SJCRH30 (cell line): ENCODE data around the gene KRTCAP3. TPM values are rescaled to one million over a fixed set of nuclear protein-coding genes. Genes with fewer than 3 reads are reported as not detected.

ENCODE experiments used
- DNase-seq, 2 experiments: peaks; one replicate each; pipeline ENCODE4 v3.0.0-alpha.2; 2015 to 2020
- H3K27ac ChIP-seq: fragments of 250-450 bp; sonication (Bioruptor Pico); 2 replicates; pipeline ENCODE4 v1.5.1; 2020; ENCODE audit warnings: mild to moderate bottlenecking, moderate library complexity
- H3K27me3 ChIP-seq: fragments of 250-450 bp; sonication (Bioruptor Pico); 2 replicates; pipeline ENCODE4 v1.5.1; 2020; ENCODE audit warnings: mild to moderate bottlenecking, moderate library complexity
- H3K36me3 ChIP-seq: fragments of 250-450 bp; sonication (Bioruptor Pico); 2 replicates; pipeline ENCODE4 v1.5.1; 2020; ENCODE audit warnings: mild to moderate bottlenecking, moderate library complexity
- H3K4me1 ChIP-seq: fragments of 250-450 bp; sonication (Bioruptor Pico); 2 replicates; pipeline ENCODE4 v1.5.1; 2020; ENCODE audit warnings: mild to moderate bottlenecking, moderate library complexity
- H3K4me3 ChIP-seq: fragments of 250-450 bp; sonication (Bioruptor Pico); 2 replicates; pipeline ENCODE4 v1.5.1; 2020; ENCODE audit warnings: mild to moderate bottlenecking, moderate library complexity
- H3K9me3 ChIP-seq: fragments of 250-450 bp; sonication (Bioruptor Pico); replicated peaks from 2 replicates; pipeline ENCODE4 v1.5.1; 2020; ENCODE audit warnings: mild to moderate bottlenecking, moderate library complexity
- total RNA-seq: library from RNA; depleted of rRNA; stranded (reverse); fragments of >200 nt; shearing (Covaris generic); gene quantifications from 2 replicates; pipeline ENCODE4 v1.2.3, GENCODE V29; 2014; rRNA removed

The KRTCAP3 gene
- total RNA-seq, 1 experiment from 2014 or later: 0.24 TPM

DNA sequence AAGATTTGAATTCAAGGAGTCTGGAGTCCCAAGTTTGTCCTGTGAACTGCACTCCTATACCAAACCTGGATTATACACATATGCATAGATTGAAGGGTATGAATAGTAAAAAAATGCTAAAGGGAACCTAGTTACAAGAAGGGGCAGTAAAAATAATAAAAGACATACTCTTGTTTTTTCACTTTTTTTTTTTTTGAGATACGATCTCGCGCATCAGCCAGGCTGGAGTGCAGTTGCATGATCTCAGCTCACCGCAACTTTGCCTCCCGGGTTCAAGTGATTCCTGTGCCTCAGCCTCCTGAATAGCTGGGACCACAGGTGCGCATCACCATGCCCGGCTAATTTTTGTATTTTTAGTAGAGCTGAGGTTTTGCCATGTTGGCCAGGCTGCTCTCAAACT lies 22.3 kb downstream of the KRTCAP3 start:
- no peaks in the 10 kb centered on the region for H3K4me1 ChIP-seq
- no peaks in the 10 kb centered on the region; the same call in 1 of the 2 replicates for H3K27me3 ChIP-seq
- DNase-seq: no peak
- no peak overlapping the region for H3K27ac ChIP-seq
- no peak overlapping the region for H3K4me3 ChIP-seq
- no peaks in the 10 kb centered on the region for H3K9me3 ChIP-seq
- H3K36me3 ChIP-seq: no peaks in the 10 kb centered on the region

- Histone ChIP-seq H3K4me1 (no peaks in the 10 kb centered on the region), H3K27ac (no peak overlapping the region), H3K9me3 (no peaks in the 10 kb centered on the region), H3K27me3 (peaks cover 3% of the 10 kb centered on the region; the same call in 1 of the 2 replicates), H3K36me3 (peaks cover 5% of the 10 kb centered on the region), H3K4me3 (no peak overlapping the region)
- DNase-seq: no peak
Measured at GRCh38 chr2:27471961-27472360, 29.8 kb downstream of the KRTCAP3 start.

GRCh38 chr2:27485496-27485895 lies 43.3 kb downstream of the KRTCAP3 start:
- H3K27ac ChIP-seq: no peak overlapping the region
- no peak overlapping the region for H3K4me3 ChIP-seq
- no peaks in the 10 kb centered on the region for H3K9me3 ChIP-seq
- no peaks in the 10 kb centered on the region; the same call in 1 of the 2 replicates for H3K27me3 ChIP-seq
- DNase-seq: no peak
- no peaks in the 10 kb centered on the region for H3K4me1 ChIP-seq
- H3K36me3 ChIP-seq: no peaks in the 10 kb centered on the region; the same call in 1 of the 2 replicates

- H3K4me1 ChIP-seq: no peaks in the 10 kb centered on the region
- DNase-seq: peak; percentile 5 to 22
- H3K27ac ChIP-seq: no peak overlapping the region
- peak overlapping the region; percentile 58 for H3K4me3 ChIP-seq
- no peaks in the 10 kb centered on the region for H3K9me3 ChIP-seq
- no peaks in the 10 kb centered on the region; the same call in 1 of the 2 replicates for H3K36me3 ChIP-seq
- H3K27me3 ChIP-seq: no peaks in the 10 kb centered on the region
Measured at GRCh38 chr2:27489118-27489497, 46.9 kb downstream of the KRTCAP3 start.

DNA sequence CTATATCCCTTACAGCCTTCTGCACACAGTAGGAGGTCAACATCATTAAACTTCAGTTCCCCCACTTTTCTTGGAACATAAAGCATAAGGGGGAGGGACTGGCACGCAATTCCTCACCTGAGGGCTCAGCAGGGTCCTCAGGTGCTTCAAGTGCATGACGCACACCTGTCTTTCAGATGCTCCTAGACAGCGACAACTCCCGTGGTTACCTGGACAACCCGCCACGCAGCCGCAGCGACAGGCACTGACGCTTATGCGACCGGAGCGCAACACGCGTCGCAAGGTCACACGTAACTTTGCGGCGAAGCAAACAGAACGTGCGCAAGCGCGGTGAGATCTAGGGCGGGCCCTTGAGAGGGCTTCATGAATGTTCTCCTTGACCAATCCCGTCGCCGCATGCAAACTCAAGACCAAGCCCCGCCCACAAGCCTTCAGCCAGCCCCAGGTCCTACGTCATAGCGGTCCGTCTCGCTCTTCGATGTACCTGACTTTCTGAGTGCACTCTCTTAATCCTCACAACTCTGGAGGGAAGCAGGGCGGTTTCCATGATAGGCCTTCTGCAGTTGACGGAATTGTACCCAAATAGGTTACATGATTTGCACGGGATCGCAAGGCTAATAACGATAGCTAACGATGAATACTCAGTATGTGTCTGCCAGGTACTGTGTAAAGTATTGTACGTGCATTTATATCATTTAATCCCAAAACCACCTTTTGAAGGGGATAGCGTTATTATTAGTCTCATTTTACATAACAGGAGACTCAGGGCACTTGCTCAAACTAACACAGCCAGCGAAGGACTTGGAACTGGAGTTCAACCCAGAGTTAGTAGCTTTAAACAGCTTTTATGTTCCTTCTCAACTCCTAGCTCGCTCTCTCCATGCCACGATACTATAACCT lies 47.6 kb downstream of the KRTCAP3 start, which contains the start of gene IFT172:
IFT172 (minus strand) TSS at position 246 of the 900 bp plus-strand sequence; CDS start at position 156, 90 bp downstream.
- no peaks in the 10 kb centered on the region for H3K9me3 ChIP-seq
- H3K27ac ChIP-seq: no peak within 1 kb of the TSS
- peak within 1 kb of the TSS; percentile 58 for H3K4me3 ChIP-seq
- no peaks in the 10 kb centered on the region for H3K36me3 ChIP-seq
- no peaks in the 10 kb centered on the region for H3K4me1 ChIP-seq
- peak; percentile 96 to 98 for DNase-seq
- no peaks in the 10 kb centered on the region for H3K27me3 ChIP-seq

DNA sequence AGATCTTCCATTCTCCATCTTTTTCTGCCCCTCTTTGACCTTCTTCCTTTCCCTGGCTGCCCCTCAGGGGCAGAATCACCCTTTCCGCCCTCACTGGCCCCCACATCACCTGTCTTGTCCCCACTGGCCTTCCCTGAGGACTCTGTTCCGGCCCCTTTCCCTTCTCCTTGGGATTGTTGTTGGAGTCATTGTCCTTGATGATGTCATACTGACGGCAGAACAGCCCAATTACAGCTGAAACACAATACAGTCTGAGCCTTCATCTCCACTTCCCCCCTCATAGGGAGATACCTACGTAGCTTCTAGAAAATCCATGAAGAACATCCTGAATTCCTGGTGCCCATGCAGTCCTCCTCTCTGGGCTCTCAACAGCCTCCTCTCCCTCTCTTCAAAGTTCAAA lies 50.4 kb downstream of the KRTCAP3 start:
- Histone ChIP-seq H3K27ac (no peak overlapping the region), H3K4me3 (no peak overlapping the region), H3K9me3 (no peaks in the 10 kb centered on the region), H3K4me1 (no peaks in the 10 kb centered on the region), H3K36me3 (no peaks in the 10 kb centered on the region), H3K27me3 (peaks cover 14% of the 10 kb centered on the region)
- no peak for DNase-seq

DNA sequence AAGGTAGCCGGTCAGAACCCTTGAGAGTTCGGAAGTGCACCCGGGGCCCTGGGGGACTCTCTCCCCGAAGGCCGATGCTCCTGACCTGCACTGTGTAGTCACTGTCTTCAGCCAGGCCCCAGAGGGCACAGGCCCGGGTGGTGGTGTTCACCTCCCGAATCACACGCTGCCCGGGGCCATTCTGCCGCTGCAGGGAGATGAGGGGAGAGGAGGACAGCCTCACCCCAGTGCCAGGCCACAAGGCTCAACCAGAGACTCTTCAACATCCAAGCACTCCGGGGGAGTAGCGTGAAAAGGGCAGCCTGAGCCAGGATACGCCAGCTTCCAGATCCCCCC lies 51.7 kb downstream of the KRTCAP3 start:
- Histone ChIP-seq H3K27ac (no peak overlapping the region), H3K4me3 (no peak overlapping the region)

More for the DNA sequence above, 51.7 kb downstream of the KRTCAP3 start:
- no peak for DNase-seq
- Histone ChIP-seq H3K4me1 (no peaks in the 10 kb centered on the region), H3K36me3 (no peaks in the 10 kb centered on the region), H3K9me3 (no peaks in the 10 kb centered on the region), H3K27me3 (peaks cover 14% of the 10 kb centered on the region)

Other genes starting within 250 kb of the KRTCAP3 start
- gene ATRAID, start 230.3 kb upstream of the KRTCAP3 start, total RNA-seq: 172 and 182 TPM in 2 replicates
- gene SLC5A6, start 230.1 kb upstream of the KRTCAP3 start, total RNA-seq: 74.3 and 95.9 TPM in 2 replicates
- gene CAD, start 225.0 kb upstream of the KRTCAP3 start, total RNA-seq: 57.8 and 61.4 TPM in 2 replicates
- gene SLC30A3, start 179.3 kb upstream of the KRTCAP3 start, total RNA-seq: 4.4 and 4.9 TPM in 2 replicates
- gene DNAJC5G, start 166.9 kb upstream of the KRTCAP3 start, total RNA-seq: not detected in 2 replicates
- gene TRIM54, start 160.0 kb upstream of the KRTCAP3 start, total RNA-seq: 0.23 and 0.34 TPM in 2 replicates
- 0.32 and 1.6 TPM in 2 replicates for gene UCN, start 133.9 kb upstream of the KRTCAP3 start, total RNA-seq
- gene MPV17, start 119.3 kb upstream of the KRTCAP3 start, total RNA-seq: 74.2 and 76.6 TPM in 2 replicates
- gene GTF3C2, start 85.6 kb upstream of the KRTCAP3 start, total RNA-seq: 86.8 and 89.4 TPM in 2 replicates
- 50.9 and 59.5 TPM in 2 replicates for gene EIF2B4, start 72.0 kb upstream of the KRTCAP3 start, total RNA-seq
- 117 and 120 TPM in 2 replicates for gene SNX17, start 71.8 kb upstream of the KRTCAP3 start, total RNA-seq
- gene ZNF513, start 61.6 kb upstream of the KRTCAP3 start, total RNA-seq: 13.8 and 14.2 TPM in 2 replicates
- 160 and 163 TPM in 2 replicates for gene PPM1G, start 32.8 kb upstream of the KRTCAP3 start, total RNA-seq
- gene NRBP1, start 13.8 kb upstream of the KRTCAP3 start, total RNA-seq: 153 and 156 TPM in 2 replicates
- gene IFT172, start 47.4 kb downstream of the KRTCAP3 start, total RNA-seq: 8.8 and 11.3 TPM in 2 replicates
- 0.91 and 1.3 TPM in 2 replicates for gene FNDC4, start 52.8 kb downstream of the KRTCAP3 start, total RNA-seq
- not detected in 2 replicates for gene GCKR, start 54.5 kb downstream of the KRTCAP3 start, total RNA-seq
- gene ZNF512, start 140.7 kb downstream of the KRTCAP3 start, total RNA-seq: 83.4 and 87.8 TPM in 2 replicates
- 6.6 and 8.4 TPM in 2 replicates for gene CCDC121, start 186.6 kb downstream of the KRTCAP3 start, total RNA-seq
- gene GPN1, start 186.7 kb downstream of the KRTCAP3 start, total RNA-seq: 71.9 and 78.6 TPM in 2 replicates
- gene SUPT7L, start 221.2 kb downstream of the KRTCAP3 start, total RNA-seq: 48.5 and 51.2 TPM in 2 replicates
- 36.0 and 41.6 TPM in 2 replicates for gene SLC4A1AP, start 221.5 kb downstream of the KRTCAP3 start, total RNA-seq